Measurements from ENCODE around the gene FRMD1.

The FRMD1 gene

DNA sequence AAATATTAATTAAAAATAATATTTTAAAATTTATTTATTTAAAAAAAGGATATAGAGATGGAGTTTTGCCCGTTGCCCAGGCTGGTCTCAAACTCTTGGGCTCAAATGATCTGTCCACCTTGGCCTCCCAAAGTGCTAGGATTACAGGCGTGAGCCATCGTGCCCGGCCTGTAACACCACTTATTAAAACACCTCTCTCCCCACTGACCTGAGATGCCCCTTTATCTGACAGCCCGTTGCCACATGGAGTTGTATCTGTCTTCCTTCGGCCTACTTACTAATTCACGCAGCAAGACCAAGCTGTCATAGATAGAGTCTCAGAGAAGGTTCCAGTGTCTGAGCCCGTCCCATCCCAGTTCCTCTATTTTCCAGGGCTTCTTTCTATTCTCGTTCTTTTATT lies 50.8 kb downstream of the FRMD1 start:
- no peak for DNase-seq (ENCODE audit: low read depth, low spot score)

GRCh38 chr6:168027521-168027920 lies 51.5 kb downstream of the FRMD1 start:
- DNase-seq (ENCODE audit: low read depth, low spot score) = no peak

DNA sequence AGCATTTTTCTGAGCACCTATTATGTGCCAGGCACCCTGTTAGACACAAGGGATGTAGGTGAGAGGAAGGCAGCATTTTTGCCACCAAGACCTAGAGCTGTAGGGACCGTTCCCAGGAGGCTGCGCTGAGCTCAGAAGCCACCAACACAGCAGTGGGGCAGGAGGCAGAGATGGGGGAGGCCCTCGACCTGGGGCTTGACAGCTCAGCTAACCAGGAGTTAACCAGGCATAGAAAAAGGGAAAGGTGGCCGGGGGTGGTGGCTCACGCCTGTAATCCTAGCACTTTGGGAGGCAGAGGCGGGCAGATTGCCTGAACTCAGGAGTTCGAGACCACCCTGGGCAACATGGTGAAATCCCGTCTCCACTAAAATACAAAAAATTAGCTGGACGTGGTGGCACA lies 52.1 kb downstream of the FRMD1 start:
- no peak for DNase-seq (ENCODE audit: low read depth, low spot score)

GRCh38 chr6:168025831-168026710 lies 52.9 kb downstream of the FRMD1 start:
- no peak for DNase-seq (ENCODE audit: low read depth, low spot score)

DNA sequence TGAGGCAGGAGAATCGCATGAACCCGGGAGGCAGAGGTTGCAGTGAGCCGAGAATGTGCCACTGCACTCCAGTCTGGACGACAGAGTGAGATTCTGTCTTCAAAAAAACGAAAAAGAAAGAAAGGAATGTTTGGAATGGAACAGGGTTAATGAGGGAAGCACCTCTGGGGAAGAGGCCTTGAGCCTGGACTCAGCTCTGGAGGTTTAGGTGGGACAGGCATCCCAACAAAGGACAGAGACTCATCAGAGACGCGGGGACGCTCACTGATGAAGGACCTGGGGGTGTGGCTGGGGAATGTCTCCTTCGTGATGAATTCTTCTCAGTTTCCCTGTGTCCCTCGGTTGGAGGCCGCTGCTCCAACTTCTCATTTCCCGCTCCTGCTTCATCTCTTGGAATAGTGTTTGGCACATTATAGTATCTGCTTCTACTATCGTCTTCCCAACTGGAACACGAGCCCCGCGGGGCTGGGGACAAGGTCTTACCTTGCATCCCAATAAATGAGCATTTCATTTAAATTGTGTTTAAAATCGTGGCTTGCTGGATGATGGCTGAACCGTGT lies 54.0 kb downstream of the FRMD1 start:
- no peak for DNase-seq (ENCODE audit: low read depth, low spot score)

DNA sequence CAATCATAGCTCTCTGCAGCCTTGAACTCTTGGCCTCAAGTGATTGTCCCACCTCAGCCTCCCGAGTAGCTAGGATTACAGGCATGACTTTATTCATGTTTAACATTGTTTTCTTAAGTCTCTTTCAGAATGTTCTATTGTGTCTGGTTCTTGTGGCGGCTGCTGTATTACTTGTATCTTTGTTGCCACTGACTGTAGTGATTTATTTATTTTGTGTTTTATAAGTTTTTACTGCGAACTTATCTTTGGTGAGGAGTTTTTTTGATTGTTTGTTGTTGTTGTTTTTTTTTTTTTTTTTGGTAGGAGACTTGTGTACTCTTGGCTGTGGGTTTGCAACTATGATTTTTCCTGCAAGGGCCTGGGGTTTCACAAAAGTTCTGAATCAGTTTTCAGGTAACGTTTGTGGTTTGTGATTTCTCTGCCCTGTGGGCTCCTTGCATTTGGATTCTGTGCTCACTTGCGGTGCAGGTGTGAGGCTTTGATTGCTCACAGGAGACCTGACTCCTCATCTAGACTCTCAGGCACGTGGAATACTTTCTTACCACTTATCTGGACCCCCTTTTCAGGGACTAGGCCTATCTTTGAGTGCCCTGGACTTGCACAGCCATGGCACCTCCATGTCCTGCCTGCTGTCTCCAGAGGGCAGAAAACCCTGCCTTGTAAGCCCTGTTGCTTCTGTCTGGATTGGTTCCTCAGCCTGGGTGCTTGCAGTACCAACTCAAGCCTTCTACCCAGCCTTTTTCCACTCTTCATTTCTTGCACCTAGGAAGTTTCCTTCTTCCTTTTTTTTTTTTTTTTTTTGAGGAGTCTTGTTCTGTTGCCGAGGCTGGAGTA lies 56.3 kb downstream of the FRMD1 start:
- no peak for DNase-seq (ENCODE audit: low read depth, low spot score)

DNA sequence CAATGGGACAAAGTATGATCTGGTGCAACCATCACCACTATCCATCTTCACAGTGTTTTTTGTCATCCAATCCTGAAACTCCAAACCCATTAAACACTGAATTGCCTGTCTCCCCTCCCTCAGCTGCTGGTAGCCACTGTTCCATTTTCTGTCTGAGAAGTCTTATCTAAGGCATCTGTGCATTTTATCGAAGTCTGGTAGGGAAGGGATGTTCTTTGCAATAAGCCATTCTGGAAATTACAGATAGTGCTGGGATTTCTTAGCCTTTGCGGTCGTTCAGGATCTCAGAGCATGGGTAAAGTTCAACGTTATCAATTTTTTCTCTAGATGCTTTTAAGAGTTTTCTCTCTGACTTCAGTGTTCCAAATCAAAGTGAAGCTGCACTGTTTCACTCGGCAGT lies 57.4 kb downstream of the FRMD1 start:
- DNase-seq (ENCODE audit: low read depth, low spot score) = no peak

GRCh38 chr6:168020242-168020641 lies 58.8 kb downstream of the FRMD1 start:
- DNase-seq (ENCODE audit: low read depth, low spot score) = no peak

- no peak for DNase-seq (ENCODE audit: low read depth, low spot score)
These were observed 60.3 kb downstream of the FRMD1 start for GRCh38 chr6:168018664-168019063.

- DNase-seq (ENCODE audit: low read depth, low spot score) = no peak
These were observed 61.4 kb downstream of the FRMD1 start for GRCh38 chr6:168017629-168018028.

DNA sequence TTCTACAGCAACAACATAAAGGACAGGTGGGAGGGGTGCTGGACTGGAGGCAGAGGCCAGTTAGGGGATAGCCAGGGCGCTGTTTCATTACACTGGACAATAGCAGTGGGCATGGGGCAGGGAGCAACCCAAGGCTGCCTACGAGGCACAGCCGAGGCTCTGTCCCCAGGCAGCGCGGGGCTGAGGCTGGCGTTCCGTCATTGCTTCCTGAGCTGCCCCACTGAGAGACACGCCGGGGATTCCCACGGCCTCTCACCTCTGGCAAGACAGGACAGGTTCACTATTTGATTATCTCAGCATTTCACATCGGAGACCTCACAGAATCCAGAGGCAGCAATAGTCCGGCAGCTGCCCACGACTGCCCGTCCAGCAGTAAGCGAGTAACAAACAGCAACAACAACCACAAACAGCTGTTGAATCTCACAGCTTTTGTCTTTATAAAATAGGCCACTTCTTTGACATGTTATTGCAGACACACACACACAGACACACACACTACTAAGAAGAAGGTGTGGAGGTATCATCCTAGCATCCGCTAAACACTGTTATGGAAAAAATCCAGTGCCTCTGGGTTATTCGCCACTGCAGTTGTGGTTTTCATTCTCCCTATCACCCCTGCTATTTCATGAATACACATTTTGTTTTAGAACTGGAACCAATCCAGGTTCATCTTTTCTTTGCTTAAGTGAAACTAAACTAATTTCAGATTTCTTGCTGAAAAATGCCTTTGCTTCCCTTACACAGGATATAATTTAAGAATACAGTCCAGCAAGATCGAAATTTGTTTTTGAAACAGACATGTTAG lies 62.1 kb downstream of the FRMD1 start:
- no peak for DNase-seq (ENCODE audit: low read depth, low spot score)

DNA sequence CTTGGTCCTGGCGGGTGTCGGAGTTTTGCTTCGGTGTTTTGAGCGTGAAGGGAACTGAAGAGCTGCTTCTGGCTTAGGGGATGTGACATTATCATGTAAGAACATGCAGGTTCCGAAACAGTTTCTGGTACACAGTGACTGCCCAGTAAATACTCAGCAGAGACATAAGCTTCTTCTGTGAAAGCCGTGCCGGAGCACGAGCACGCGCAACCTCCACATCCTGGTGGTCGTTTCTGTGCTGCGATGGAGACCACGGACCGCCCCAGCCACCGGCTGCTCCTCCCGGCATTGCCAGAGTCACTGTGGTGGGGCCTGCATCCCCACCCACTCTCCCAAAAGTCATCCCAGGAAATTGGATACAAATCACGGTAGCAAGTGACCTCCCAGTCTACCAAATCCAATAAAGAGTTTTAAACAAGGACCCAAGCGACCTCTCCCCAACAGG lies 62.8 kb downstream of the FRMD1 start:
- no peak for DNase-seq (ENCODE audit: low read depth, low spot score)

DNA sequence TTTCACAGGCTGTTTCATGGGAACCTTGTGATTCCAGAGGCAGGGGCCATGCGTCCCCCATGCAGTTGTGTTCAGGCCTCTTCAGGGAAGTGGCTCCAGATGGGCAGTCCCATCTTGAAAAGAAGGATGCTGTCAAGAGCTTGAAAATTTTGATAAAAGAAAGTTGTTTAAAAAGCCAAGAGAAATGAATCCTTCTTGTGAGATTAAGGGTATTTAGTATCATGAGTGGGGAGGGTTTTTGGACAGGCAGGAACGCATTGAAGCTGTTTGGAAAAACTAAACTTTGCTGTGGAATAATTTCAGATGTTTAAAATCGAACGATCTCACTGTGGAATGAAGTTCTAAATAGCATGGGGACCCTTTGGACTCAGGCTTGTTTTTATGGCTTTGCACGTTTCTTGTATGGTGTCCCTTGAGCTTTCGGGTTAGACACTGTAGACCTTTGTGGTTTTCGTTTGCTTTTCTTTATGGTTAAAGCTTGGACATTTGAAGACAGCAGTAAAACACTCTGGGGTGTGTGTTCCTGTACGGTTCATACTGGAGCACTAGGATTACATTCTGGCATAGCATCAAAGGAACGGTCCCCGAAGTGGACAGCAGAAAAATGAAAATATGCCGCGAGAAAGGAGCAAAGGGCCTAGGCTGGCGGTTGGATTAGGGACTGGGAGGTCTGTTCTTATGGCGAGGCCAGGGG lies 63.4 kb downstream of the FRMD1 start:
- no peak for DNase-seq (ENCODE audit: low read depth, low spot score)

DNA sequence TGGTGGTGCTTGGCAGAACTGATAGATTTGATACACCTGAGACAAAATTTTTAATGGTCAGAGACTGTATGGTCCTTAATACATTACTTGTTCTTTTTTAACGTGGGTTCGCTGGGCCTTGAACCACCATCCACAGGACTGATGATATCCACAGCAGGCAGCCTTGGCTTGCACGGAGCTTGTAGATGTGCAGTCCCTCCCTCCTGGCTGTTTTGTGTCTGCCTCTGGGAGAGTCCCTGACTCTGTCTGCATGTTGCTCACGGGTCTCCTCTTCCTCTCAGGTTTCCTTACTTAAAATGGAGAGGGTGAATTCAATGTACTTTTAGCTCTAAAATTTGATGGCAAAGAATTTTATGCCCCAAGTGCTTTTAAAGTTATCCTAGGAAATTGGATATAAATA lies 64.0 kb downstream of the FRMD1 start:
- DNase-seq (ENCODE audit: low read depth, low spot score) = no peak

- DNase-seq (ENCODE audit: low read depth, low spot score) = no peak
These were observed 64.6 kb downstream of the FRMD1 start for GRCh38 chr6:168014428-168014827.

DNA sequence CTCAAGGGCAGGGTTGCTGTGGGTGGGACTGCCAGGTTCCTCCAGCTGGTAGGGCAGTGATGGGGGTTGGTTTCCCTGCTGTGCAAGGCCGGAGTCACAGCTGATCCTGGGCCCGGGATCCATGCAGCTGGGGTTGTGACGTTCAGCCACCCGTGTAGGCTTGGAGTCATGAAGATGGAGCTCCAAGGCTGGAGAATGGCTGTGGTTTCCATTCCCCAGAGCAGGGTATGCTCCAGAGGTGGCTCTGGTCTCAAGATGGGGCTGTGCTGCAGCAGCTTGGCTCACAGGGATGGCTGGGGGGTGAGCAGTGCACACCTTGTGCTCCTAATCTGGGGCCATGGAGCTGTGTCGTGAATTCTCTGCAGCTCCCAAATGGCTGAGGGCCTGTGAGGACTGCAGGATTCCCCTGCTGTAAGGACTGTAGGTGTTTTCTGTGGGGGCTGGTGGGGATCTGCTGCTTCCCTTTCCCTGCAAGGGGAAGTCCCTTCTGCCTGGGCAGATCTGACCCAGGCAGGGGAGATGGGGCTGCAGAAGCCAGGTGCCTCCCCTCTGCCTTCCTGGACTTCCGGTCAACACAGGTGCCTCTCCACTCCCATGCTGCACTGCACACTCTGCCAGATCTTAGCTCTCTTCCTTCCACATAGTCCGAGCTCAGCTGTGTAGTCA lies 65.6 kb downstream of the FRMD1 start:
- no peak for DNase-seq (ENCODE audit: low read depth, low spot score)

DNA sequence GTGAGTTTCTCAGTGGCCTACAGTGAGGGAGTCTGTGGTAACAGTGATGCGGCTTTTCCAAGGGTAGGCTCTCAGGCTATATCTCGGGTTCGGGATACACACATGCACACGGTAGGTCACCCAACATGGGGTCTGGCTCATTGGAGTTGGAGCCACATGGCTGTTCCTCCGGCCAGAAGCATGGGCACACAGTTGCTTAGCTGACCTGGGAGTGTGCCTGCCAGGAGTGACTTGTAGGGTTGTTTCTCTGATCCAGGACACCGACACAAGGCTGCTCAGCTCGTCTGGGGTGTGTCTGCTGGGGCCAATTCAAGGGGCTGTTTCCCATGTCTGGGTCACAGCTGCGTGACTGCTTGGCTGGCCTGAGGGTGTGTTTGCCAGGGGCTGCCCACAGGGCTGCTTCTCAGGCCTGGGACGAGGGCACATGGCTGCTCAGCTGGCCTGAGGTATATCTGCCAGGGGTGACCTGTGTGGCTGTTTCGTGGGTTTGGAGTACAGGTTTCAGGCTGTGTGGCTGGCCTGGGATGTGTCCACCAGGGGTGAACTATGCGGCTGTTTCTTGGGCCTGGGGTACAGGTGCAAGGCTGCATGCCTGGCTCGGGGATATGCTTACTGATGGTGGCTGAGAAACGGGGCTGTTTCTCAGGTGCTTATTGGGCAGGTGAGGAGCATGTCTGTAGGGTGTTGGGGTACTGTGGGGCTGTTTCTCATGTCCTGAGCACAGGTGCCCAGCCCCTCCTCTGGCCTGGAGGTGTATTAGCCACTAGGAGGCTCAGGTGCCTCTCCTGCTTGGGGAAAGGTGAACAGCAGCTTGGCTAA lies 66.4 kb downstream of the FRMD1 start:
- DNase-seq (ENCODE audit: low read depth, low spot score) = no peak

DNA sequence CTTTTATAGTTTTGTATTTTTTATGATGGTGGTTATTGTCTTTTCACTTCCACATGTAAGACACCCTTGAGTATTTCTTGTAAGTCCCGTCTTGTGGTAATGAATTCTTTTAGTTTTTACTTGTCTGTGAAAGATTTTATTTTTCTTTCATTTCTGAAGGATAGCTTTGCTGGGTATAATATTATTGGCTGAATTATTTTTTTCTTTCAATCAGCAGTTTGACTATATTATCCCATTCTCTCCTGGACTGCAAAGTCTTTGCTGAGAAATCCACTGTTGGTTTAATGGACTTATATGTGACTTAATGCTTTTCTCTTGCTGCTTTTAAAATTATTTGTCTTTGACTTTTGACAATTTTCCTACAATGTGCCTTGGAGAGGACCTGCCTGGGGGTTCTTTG lies 67.7 kb downstream of the FRMD1 start:
- no peak for DNase-seq (ENCODE audit: low read depth, low spot score)

GRCh38 chr6:168009331-168009730 lies 69.7 kb downstream of the FRMD1 start:
- no peak for DNase-seq (ENCODE audit: low read depth, low spot score)

All from brain pericyte (primary cell).